ENCODE measurements around the gene LSM11. TPM values are rescaled to one million over a fixed set of nuclear protein-coding genes. Genes with fewer than 3 reads are reported as not detected.

LSM11 gene
- total RNA-seq, 1 experiment from 2014 or later = 1.6 TPM

DNA sequence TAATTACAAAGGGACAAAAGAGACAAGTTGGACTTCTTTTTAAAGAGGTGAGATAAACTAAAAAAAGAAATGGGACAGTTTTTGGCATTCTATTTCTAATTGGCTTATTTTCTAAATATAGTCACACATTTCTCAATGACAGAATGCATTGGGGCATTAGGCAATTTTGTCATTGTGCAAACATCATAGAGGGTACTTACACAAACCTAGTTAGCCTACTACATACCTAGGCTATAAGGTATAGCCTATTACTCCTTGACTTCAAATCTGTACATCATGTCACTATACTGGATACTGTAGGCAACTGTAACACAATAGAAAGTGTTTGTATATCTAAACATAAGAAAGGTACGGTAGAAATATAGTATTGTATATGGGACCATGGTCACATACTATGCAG is 56.1 kb downstream of the LSM11 start:
- Histone ChIP-seq H3K4me3 (ENCODE audit: low read depth in 2 of 2, low read length in 2 of 2) (no peak overlapping the region), H3K9me3 (ENCODE audit: control insufficient read depth, insufficient read depth, low read depth, low read length) (no peaks in the 10 kb centered on the region), H3K36me3 (ENCODE audit: control insufficient read depth, insufficient read depth, low read length) (peaks cover 14% of the 10 kb centered on the region), H3K27ac (ENCODE audit: low read length) (no peak overlapping the region), H3K27me3 (ENCODE audit: control insufficient read depth, insufficient read depth, low read length) (no peaks in the 10 kb centered on the region), H3K4me1 (ENCODE audit: control insufficient read depth, insufficient read depth, low read length) (no peaks in the 10 kb centered on the region)
- intact Hi-C loops (cut with micrococcal nuclease; ENCODE audit: unreplicated experiment) = no loop called here
- CTCF ChIA-PET = no interaction called here
- in situ Hi-C loops (cut with HindIII; ENCODE audit: low pct_unique_long_range_greater_than_20kb, low sequenced_read_pairs) = no loop called here
- DNase-seq (ENCODE audit: low read depth, low spot score) (no peak), ATAC-seq (no peak)
- BruUV-seq (replicated peaks) = no TSS peak
- TF ChIP-seq SIN3A (IDR thresholded peaks at IDR 0.05; ENCODE audit: borderline replicate concordance, insufficient read depth, low read depth, low read length) = no peak
- TF ChIP-seq TCF7L2 (IDR thresholded peaks at IDR 0.05; ENCODE audit: low read depth, low read length) = no peak
- TF ChIP-seq, protein P1, sequence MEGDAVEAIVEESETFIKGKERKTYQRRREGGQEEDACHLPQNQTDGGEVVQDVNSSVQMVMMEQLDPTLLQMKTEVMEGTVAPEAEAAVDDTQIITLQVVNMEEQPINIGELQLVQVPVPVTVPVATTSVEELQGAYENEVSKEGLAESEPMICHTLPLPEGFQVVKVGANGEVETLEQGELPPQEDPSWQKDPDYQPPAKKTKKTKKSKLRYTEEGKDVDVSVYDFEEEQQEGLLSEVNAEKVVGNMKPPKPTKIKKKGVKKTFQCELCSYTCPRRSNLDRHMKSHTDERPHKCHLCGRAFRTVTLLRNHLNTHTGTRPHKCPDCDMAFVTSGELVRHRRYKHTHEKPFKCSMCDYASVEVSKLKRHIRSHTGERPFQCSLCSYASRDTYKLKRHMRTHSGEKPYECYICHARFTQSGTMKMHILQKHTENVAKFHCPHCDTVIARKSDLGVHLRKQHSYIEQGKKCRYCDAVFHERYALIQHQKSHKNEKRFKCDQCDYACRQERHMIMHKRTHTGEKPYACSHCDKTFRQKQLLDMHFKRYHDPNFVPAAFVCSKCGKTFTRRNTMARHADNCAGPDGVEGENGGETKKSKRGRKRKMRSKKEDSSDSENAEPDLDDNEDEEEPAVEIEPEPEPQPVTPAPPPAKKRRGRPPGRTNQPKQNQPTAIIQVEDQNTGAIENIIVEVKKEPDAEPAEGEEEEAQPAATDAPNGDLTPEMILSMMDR (IDR thresholded peaks at IDR 0.05) = no peak
- TF ChIP-seq POLR2AphosphoS5 (IDR thresholded peaks at IDR 0.05; ENCODE audit: low read depth, low read length) = no peak
- TF ChIP-seq, protein P2, sequence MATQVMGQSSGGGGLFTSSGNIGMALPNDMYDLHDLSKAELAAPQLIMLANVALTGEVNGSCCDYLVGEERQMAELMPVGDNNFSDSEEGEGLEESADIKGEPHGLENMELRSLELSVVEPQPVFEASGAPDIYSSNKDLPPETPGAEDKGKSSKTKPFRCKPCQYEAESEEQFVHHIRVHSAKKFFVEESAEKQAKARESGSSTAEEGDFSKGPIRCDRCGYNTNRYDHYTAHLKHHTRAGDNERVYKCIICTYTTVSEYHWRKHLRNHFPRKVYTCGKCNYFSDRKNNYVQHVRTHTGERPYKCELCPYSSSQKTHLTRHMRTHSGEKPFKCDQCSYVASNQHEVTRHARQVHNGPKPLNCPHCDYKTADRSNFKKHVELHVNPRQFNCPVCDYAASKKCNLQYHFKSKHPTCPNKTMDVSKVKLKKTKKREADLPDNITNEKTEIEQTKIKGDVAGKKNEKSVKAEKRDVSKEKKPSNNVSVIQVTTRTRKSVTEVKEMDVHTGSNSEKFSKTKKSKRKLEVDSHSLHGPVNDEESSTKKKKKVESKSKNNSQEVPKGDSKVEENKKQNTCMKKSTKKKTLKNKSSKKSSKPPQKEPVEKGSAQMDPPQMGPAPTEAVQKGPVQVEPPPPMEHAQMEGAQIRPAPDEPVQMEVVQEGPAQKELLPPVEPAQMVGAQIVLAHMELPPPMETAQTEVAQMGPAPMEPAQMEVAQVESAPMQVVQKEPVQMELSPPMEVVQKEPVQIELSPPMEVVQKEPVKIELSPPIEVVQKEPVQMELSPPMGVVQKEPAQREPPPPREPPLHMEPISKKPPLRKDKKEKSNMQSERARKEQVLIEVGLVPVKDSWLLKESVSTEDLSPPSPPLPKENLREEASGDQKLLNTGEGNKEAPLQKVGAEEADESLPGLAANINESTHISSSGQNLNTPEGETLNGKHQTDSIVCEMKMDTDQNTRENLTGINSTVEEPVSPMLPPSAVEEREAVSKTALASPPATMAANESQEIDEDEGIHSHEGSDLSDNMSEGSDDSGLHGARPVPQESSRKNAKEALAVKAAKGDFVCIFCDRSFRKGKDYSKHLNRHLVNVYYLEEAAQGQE (IDR thresholded peaks at IDR 0.05; ENCODE audit: insufficient read depth in 1 of 2, low read depth in 2 of 2, low read length in 1 of 2) = no peak
- POLR2A ChIA-PET = no interaction called here

DNA sequence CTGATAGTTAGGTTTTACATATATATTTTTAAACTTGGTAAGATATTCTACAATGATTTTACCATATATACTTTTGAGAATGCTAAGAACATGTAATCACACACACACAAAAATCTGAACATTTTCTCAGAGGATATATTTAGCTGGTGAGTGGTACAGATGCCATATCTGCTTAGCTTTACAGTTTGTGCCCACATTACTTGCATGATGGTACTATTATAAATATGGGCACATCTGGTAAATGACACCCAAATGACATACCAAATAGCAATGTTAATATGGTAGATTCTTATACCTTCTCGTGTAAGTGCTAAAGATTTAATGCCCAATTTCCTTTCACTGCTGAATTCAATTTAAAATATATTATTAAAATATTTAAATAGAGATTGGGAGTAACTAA is 56.6 kb downstream of the LSM11 start:
- TF ChIP-seq SIN3A (IDR thresholded peaks at IDR 0.05; ENCODE audit: borderline replicate concordance, insufficient read depth, low read depth, low read length) (no peak), TCF7L2 (IDR thresholded peaks at IDR 0.05; ENCODE audit: low read depth, low read length) (no peak)
- TF ChIP-seq, protein P2 (IDR thresholded peaks at IDR 0.05; ENCODE audit: insufficient read depth in 1 of 2, low read depth in 2 of 2, low read length in 1 of 2) = no peak
- DNase-seq (ENCODE audit: low read depth, low spot score) (no peak), ATAC-seq (no peak)
- Histone ChIP-seq H3K27me3 (ENCODE audit: control insufficient read depth, insufficient read depth, low read length) (no peaks in the 10 kb centered on the region), H3K9me3 (ENCODE audit: control insufficient read depth, insufficient read depth, low read depth, low read length) (no peaks in the 10 kb centered on the region), H3K36me3 (ENCODE audit: control insufficient read depth, insufficient read depth, low read length) (peaks cover 18% of the 10 kb centered on the region), H3K4me1 (ENCODE audit: control insufficient read depth, insufficient read depth, low read length) (no peaks in the 10 kb centered on the region), H3K27ac (ENCODE audit: low read length) (no peak overlapping the region), H3K4me3 (ENCODE audit: low read depth in 2 of 2, low read length in 2 of 2) (no peak overlapping the region)
- ChIA-PET POLR2A (interaction anchor here (0.6 kb wide), 1 partner anchor 9 kb away, joined by 3 read pairs; no protein-coding TSS in a partner anchor), CTCF (no interaction called here)
- in situ Hi-C loops (cut with HindIII; ENCODE audit: low pct_unique_long_range_greater_than_20kb, low sequenced_read_pairs) = no loop called here
- BruUV-seq (replicated peaks) = no TSS peak
- intact Hi-C loops (cut with micrococcal nuclease; ENCODE audit: unreplicated experiment) = no loop called here

Measured in Panc1 (cell line).